Measurements from ENCODE around the gene APOF.
"Not testable (repeated sequence)": the region's sequence is repeated elsewhere in the genome, so short reads cannot be mapped to it uniquely, and the experiment has no call there.

APOF gene

DNA sequence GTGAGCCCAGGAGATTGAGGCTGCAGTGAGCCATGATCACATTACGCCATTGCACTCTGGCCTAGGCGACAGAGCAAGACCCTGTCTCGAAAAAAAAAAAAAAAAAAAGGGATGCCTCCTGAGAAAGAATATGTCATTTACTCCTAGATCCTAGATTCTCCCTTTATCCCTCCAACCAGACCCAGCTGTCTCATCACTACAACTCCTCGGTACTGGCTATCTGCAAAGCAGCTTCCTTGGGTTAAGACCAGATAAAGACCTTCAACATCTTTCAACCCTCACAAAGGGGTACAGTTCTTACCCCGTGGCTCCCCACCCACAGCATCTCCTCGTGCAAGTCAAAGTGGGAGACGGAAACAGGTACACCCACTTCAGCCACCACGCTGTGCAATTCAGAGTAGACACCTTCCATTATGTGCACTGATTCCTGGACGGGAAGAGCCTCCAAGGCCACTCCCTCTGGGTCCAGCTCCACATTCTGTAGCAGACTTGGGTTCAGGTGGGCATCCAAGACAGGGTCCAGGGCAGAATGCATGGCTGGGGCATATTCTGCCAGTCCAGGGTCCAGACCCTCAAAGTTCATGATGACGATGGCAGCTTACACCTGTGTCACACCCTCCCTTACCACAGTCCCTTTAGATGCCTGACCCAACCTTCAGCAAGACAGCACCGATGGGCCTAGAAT, 30.0 kb downstream of the APOF start:
- no peaks in the 10 kb centered on the region for H3K9me3 ChIP-seq (ENCODE audit: control insufficient read depth, insufficient read depth, low read length)
- H3K4me3 ChIP-seq (ENCODE audit: low read length), result no peak overlapping the region; the same call in 1 of the 2 replicates
- H3K4me1 ChIP-seq (ENCODE audit: control insufficient read depth, insufficient read depth, low read length), result peaks cover 2% of the 10 kb centered on the region; the same call in 1 of the 2 replicates
- no peaks in the 10 kb centered on the region for H3K27me3 ChIP-seq (ENCODE audit: control insufficient read depth, insufficient read depth, low read length)
- no peak overlapping the region for H3K27ac ChIP-seq (ENCODE audit: low read length)
- no peak for DNase-seq (ENCODE audit: low read depth, low spot score)
- no CpG with 5 or more reads among the region's 11 CpGs for WGBS (ENCODE audit: insufficient coverage, insufficient read length)
- H3K36me3 ChIP-seq (ENCODE audit: control insufficient read depth, insufficient read depth, low read length), result no peaks in the 10 kb centered on the region

- H3K36me3 ChIP-seq (ENCODE audit: control insufficient read depth, insufficient read depth, low read length), result peaks cover 2% of the 10 kb centered on the region; the same call in 1 of the 2 replicates
- H3K4me1 ChIP-seq (ENCODE audit: control insufficient read depth, insufficient read depth, low read length), result 0 out of 2 replicates have a peak, but pooled peaks cover 1% of the 10 kb centered on the region
- no CpG with 5 or more reads among the region's 7 CpGs for WGBS (ENCODE audit: insufficient coverage, insufficient read length)
- no peaks in the 10 kb centered on the region for H3K27me3 ChIP-seq (ENCODE audit: control insufficient read depth, insufficient read depth, low read length)
- DNase-seq (ENCODE audit: low read depth, low spot score), result no peak
- H3K4me3 ChIP-seq (ENCODE audit: low read length), result no peak overlapping the region
- no peak overlapping the region for H3K27ac ChIP-seq (ENCODE audit: low read length)
- H3K9me3 ChIP-seq (ENCODE audit: control insufficient read depth, insufficient read depth, low read length), result no peaks in the 10 kb centered on the region
These were observed 31.6 kb downstream of the APOF start for GRCh38 chr12:56330936-56331490.

DNA sequence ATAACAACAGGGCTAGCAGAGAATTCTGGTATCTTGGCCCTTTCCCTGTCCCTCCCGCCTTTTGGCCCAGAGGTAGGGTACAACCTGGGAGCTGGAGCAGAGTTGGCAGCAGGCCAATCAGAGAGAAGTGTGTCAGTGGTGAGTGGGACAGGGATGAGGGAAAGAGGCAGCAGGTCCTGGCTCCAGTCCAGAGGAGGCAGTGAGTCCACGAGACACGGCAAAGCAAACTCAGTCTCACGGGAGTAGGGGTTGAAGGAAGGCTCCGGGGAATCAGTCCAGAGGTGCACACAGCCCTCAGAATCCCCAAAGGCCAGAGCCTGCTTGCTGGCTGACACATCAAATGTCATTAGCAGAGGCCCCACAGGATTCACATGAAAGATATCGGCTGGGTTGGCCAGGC, 36.1 kb downstream of the APOF start:
- Histone ChIP-seq H3K4me1 (ENCODE audit: control insufficient read depth, insufficient read depth, low read length) (no peaks in the 10 kb centered on the region), H3K4me3 (ENCODE audit: low read length) (no peak overlapping the region), H3K9me3 (ENCODE audit: control insufficient read depth, insufficient read depth, low read length) (no peaks in the 10 kb centered on the region), H3K27me3 (ENCODE audit: control insufficient read depth, insufficient read depth, low read length) (no peaks in the 10 kb centered on the region), H3K36me3 (ENCODE audit: control insufficient read depth, insufficient read depth, low read length) (peaks cover 6% of the 10 kb centered on the region; the same call in 1 of the 2 replicates), H3K27ac (ENCODE audit: low read length) (no peak overlapping the region)
- DNase-seq (ENCODE audit: low read depth, low spot score), result no peak
- WGBS (ENCODE audit: insufficient coverage, insufficient read length), result no CpG with 5 or more reads among the region's 6 CpGs

DNA sequence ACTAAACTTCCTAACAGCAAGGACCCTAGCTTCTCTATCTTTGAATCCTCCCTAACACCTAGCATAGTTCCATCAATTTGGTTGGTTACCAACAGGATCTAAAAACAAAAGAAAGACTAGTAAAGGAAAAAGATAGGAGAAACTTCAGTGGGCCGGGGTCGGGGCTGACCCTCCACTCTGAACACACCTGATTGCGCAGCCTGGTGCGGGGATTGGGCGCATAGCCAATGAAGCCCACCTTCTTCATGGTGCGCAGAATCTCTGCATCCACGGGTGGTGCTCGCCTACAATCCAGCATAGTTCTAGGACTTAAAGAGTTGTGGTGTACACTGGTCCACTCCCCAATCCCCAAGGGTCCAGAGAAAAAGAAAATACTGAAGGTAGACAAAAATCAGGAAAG, 36.5 kb downstream of the APOF start:
- no peak overlapping the region for H3K27ac ChIP-seq (ENCODE audit: low read length)
- H3K4me3 ChIP-seq (ENCODE audit: low read length), result no peak overlapping the region
- H3K36me3 ChIP-seq (ENCODE audit: control insufficient read depth, insufficient read depth, low read length), result peaks cover 6% of the 10 kb centered on the region; the same call in 1 of the 2 replicates
- no peak for DNase-seq (ENCODE audit: low read depth, low spot score)
- no peaks in the 10 kb centered on the region for H3K4me1 ChIP-seq (ENCODE audit: control insufficient read depth, insufficient read depth, low read length)
- no CpG with 5 or more reads among the region's 8 CpGs for WGBS (ENCODE audit: insufficient coverage, insufficient read length)
- no peaks in the 10 kb centered on the region for H3K27me3 ChIP-seq (ENCODE audit: control insufficient read depth, insufficient read depth, low read length)
- H3K9me3 ChIP-seq (ENCODE audit: control insufficient read depth, insufficient read depth, low read length), result no peaks in the 10 kb centered on the region

DNA sequence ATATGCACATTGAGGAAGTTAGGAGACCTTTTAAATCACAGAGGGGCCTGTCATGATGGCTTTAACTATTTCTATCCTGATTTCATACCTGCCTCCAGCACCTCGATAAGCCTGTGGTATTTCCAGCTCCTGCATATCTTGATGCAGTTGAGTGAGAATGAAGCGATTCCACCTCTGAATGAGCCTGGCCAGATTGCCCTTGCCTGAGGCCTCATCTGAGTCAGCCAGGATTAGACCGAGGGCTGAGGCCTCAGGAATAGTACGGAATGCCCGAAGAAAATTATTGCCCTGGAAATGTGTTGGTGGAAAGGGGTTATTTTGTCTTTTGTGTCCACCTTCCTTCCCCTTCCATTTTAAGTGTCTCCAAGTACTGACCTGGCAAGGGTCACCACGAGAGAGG, 38.5 kb downstream of the APOF start:
- Histone ChIP-seq H3K9me3 (ENCODE audit: control insufficient read depth, insufficient read depth, low read length) (no peaks in the 10 kb centered on the region), H3K36me3 (ENCODE audit: control insufficient read depth, insufficient read depth, low read length) (peaks cover 6% of the 10 kb centered on the region; the same call in 1 of the 2 replicates), H3K4me3 (ENCODE audit: low read length) (no peak overlapping the region), H3K27ac (ENCODE audit: low read length) (no peak overlapping the region), H3K27me3 (ENCODE audit: control insufficient read depth, insufficient read depth, low read length) (no peaks in the 10 kb centered on the region), H3K4me1 (ENCODE audit: control insufficient read depth, insufficient read depth, low read length) (no peaks in the 10 kb centered on the region)
- no peak for DNase-seq (ENCODE audit: low read depth, low spot score)
- WGBS (ENCODE audit: insufficient coverage, insufficient read length), result no CpG with 5 or more reads among the region's 6 CpGs

DNA sequence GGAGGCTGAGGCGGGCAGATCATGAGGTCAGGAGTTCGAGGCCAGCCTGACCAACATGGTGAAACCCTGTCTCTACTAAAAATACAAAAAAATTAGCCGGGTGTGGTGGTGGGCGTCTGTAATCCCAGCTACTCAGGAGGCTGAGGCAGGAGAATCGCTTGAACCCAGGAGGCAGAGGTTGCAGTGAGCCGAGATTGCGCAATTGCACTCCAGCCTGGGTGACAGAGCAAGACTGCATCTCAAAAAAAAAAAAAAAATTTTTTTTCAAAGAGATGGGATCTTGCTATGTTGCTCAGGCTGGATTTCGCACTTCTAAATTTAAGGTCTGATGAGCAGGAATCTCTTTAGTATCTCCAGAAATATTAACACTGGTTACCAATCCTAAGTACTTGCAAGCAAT, 41.0 kb downstream of the APOF start:
- not testable (repeated sequence) for DNase-seq (ENCODE audit: low read depth, low spot score); H3K4me3 ChIP-seq (ENCODE audit: low read length); H3K27ac ChIP-seq (ENCODE audit: low read length); H3K27me3 ChIP-seq (ENCODE audit: control insufficient read depth, insufficient read depth, low read length); H3K9me3 ChIP-seq (ENCODE audit: control insufficient read depth, insufficient read depth, low read length); H3K4me1 ChIP-seq (ENCODE audit: control insufficient read depth, insufficient read depth, low read length); H3K36me3 ChIP-seq (ENCODE audit: control insufficient read depth, insufficient read depth, low read length)
- no CpG with 5 or more reads among the region's 8 CpGs for WGBS (ENCODE audit: insufficient coverage, insufficient read length)

- no peak for DNase-seq (ENCODE audit: low read depth, low spot score)
- no peak overlapping the region for H3K4me3 ChIP-seq (ENCODE audit: low read length)
- no peaks in the 10 kb centered on the region for H3K4me1 ChIP-seq (ENCODE audit: control insufficient read depth, insufficient read depth, low read length)
- no CpG with 5 or more reads among the region's 2 CpGs for WGBS (ENCODE audit: insufficient coverage, insufficient read length)
- no peaks in the 10 kb centered on the region for H3K27me3 ChIP-seq (ENCODE audit: control insufficient read depth, insufficient read depth, low read length)
- no peaks in the 10 kb centered on the region for H3K9me3 ChIP-seq (ENCODE audit: control insufficient read depth, insufficient read depth, low read length)
- 0 out of 2 replicates have a peak, but pooled peaks cover 4% of the 10 kb centered on the region for H3K36me3 ChIP-seq (ENCODE audit: control insufficient read depth, insufficient read depth, low read length)
- no peak overlapping the region for H3K27ac ChIP-seq (ENCODE audit: low read length)
These were observed 41.6 kb downstream of the APOF start for GRCh38 chr12:56321027-56321426.

DNA sequence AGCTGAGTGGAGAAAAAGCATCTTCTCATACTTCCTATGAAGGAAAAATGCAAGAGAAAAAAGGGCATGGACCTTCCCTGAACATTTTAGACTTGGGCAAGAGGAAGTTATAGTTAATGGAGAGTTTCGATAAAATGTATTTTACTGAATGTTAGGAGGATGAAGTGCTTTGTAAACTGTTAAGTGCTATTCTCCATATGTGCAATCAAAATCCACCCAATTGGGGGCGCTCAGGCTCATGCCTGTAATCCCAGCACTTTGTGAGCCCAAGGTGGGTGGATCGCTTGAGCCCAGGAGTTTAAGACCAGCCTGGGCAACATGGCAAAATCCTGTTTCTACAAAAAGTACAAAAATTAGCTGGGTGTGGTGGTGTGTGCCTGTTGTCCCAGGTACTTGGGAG, 45.0 kb downstream of the APOF start:
- H3K36me3 ChIP-seq (ENCODE audit: control insufficient read depth, insufficient read depth, low read length), result peaks cover 5% of the 10 kb centered on the region; the same call in 1 of the 2 replicates
- no peaks in the 10 kb centered on the region for H3K27me3 ChIP-seq (ENCODE audit: control insufficient read depth, insufficient read depth, low read length)
- H3K27ac ChIP-seq (ENCODE audit: low read length), result no peak overlapping the region
- WGBS (ENCODE audit: insufficient coverage, insufficient read length), result 100% methylated on average over 1 of the region's 3 CpGs
- H3K4me3 ChIP-seq (ENCODE audit: low read length), result no peak overlapping the region
- no peaks in the 10 kb centered on the region for H3K4me1 ChIP-seq (ENCODE audit: control insufficient read depth, insufficient read depth, low read length)
- DNase-seq (ENCODE audit: low read depth, low spot score), result no peak
- no peaks in the 10 kb centered on the region for H3K9me3 ChIP-seq (ENCODE audit: control insufficient read depth, insufficient read depth, low read length)

DNA sequence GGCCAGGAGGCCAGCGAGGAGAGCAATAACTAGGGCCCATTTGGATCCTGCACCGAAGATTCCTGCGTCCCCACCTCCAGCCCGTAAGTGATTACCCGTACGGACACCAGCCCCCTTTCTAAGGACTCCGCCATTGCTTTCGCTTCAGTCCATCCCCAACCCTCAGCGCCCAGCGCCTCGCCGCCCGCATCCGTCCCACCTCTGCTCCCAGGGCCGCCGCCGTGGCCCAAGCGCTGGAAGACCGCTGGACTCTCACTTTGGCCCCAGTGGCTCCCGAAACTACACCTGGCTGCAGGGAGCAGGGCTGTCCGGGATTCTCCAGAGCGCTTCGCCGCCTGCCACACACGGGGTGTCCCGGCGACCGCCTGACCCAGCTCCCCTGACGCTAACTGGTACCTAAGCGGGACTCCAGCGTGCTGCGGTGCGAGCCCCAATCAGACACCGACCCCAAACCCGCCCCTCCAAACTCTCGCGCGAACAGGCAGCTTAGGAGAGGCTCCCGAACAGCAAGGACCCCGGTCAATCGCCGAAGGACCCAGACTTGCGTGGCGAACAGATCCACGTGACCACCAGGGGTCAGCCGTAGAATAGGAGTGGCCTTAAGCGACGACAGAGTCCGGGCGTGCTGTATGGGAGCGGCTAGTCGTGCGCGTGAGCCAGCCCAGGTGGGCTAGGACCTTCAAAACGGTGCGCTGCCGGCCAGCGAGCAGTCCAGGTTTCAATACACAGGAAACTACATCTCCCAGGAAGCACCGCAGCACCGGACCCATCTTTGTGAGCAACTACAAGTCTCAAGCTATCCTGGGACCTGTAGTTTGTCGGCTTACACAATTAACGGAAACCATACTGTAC, 46.8 kb downstream of the APOF start, which contains the start of gene CNPY2:
CNPY2 (minus strand) TSS at position 367 of the 852 bp plus-strand sequence. CDS start 771 bp downstream, outside the sequence.
- peak; percentile 92 for DNase-seq (ENCODE audit: low read depth, low spot score)
- H3K36me3 ChIP-seq (ENCODE audit: control insufficient read depth, insufficient read depth, low read length), result peaks cover 8% of the 10 kb centered on the region; the same call in 1 of the 2 replicates
- no peaks in the 10 kb centered on the region for H3K27me3 ChIP-seq (ENCODE audit: control insufficient read depth, insufficient read depth, low read length)
- no peaks in the 10 kb centered on the region for H3K4me1 ChIP-seq (ENCODE audit: control insufficient read depth, insufficient read depth, low read length)
- no peak within 1 kb of the TSS for H3K27ac ChIP-seq (ENCODE audit: low read length)
- H3K9me3 ChIP-seq (ENCODE audit: control insufficient read depth, insufficient read depth, low read length), result no peaks in the 10 kb centered on the region
- no CpG with 5 or more reads among the region's 62 CpGs for WGBS (ENCODE audit: insufficient coverage, insufficient read length)
- H3K4me3 ChIP-seq (ENCODE audit: low read length), result peak within 1 kb of the TSS; percentile 80

DNA sequence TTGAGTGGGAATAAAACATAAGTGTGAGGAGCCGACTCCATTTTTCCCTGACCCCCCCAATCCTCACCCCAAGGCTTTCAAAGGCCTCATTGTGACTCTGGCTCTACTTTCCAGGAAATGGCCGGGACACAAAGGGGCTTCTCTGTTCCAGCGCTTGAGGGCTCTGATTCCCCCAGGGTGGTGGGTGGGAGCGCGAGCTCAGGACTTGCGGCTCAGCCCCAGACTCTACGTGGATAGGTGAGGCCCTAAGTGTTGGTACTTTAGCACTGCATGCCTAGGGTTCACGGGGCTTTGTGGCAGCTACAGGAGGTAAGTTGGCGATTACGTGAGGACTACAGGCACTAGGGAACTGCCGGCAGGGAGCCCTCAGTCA, 47.4 kb downstream of the APOF start:
- Histone ChIP-seq H3K27ac (ENCODE audit: low read length) (no peak overlapping the region), H3K4me1 (ENCODE audit: control insufficient read depth, insufficient read depth, low read length) (no peaks in the 10 kb centered on the region), H3K36me3 (ENCODE audit: control insufficient read depth, insufficient read depth, low read length) (peaks cover 11% of the 10 kb centered on the region; the same call in 1 of the 2 replicates), H3K27me3 (ENCODE audit: control insufficient read depth, insufficient read depth, low read length) (no peaks in the 10 kb centered on the region), H3K9me3 (ENCODE audit: control insufficient read depth, insufficient read depth, low read length) (no peaks in the 10 kb centered on the region), H3K4me3 (ENCODE audit: low read length) (peak overlapping the region; percentile 80)
- no CpG with 5 or more reads among the region's 11 CpGs for WGBS (ENCODE audit: insufficient coverage, insufficient read length)
- DNase-seq (ENCODE audit: low read depth, low spot score), result no peak
